Glutamatergic neuron (in vitro differentiated cells): Measurements from ENCODE around the gene ESPNL. TPM values are rescaled to one million over a fixed set of nuclear protein-coding genes. Genes with fewer than 3 reads are reported as not detected.

Experiments
- DNase-seq: peaks from one replicate; pipeline ENCODE4 v3.0.0; 2022
- H3K27ac Mint-ChIP-seq: one replicate; pipeline ENCODE4 v1.8.0; 2020; ENCODE audit warnings: mild to moderate bottlenecking, mixed read lengths, inconsistent platforms; ENCODE audit not compliant: unreplicated experiment
- H3K27me3 Mint-ChIP-seq: one replicate; pipeline ENCODE4 v1.8.0; 2020; ENCODE audit warnings: mild to moderate bottlenecking, moderate library complexity, mixed read lengths, inconsistent platforms; ENCODE audit not compliant: unreplicated experiment
- H3K36me3 Mint-ChIP-seq: one replicate; pipeline ENCODE4 v1.8.0; 2020; ENCODE audit warnings: mild to moderate bottlenecking, mixed read lengths, inconsistent platforms; ENCODE audit not compliant: unreplicated experiment
- H3K4me1 Mint-ChIP-seq: one replicate; pipeline ENCODE4 v1.8.0; 2020; ENCODE audit warnings: mild to moderate bottlenecking, low read depth, mixed read lengths, inconsistent platforms; ENCODE audit not compliant: unreplicated experiment
- H3K4me3 Mint-ChIP-seq: one replicate; pipeline ENCODE4 v1.8.0; 2020; ENCODE audit warnings: mild to moderate bottlenecking, mixed read lengths, inconsistent platforms; ENCODE audit not compliant: unreplicated experiment
- H3K9me3 Mint-ChIP-seq: one replicate; pipeline ENCODE4 v1.8.0; 2020; ENCODE audit warnings: mild to moderate bottlenecking, moderate library complexity, mixed read lengths, inconsistent platforms; ENCODE audit not compliant: unreplicated experiment
- total RNA-seq: library from RNA; stranded (reverse); fragmentation: NEBNext Ultra II Directional; extraction: Animal tissue kit (Norgen Biotek cat#: 25700); gene quantifications from one replicate; pipeline ENCODE4 v1.2.1, GENCODE V29; 2021; ENCODE audit not compliant: unreplicated experiment
- TF ChIP-seq, protein P1 (sequence below): fragments of 200-600 bp; sonication (generic); IDR thresholded peaks from one replicate; pipeline ENCODE4 v1.5.0; 2021; ENCODE audit not compliant: partially characterized antibody, unreplicated experiment

Gene ESPNL
- total RNA-seq, 1 donor from 2014 or later, result 0.81 TPM

DNA sequence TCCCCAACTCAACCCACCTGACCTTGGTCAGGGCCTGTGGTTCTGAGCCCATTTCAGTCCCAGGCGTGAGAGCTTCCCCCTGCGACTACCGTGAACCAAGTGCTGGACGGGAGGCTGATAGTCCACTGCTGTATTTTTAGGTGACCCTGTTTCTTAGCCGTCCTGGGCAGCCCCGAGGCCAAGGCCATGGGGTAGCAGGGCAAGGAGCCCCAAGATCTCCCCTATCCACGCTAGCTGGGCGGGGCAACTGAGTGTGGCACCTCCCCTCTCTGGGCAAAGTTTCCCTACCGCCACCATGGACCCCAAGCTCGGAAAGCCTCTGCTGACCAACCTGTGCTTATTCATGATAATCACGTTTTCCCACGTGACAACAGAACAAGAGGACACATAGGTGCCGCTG lies 37.7 kb downstream of the ESPNL start:
- H3K36me3 Mint-ChIP-seq, result no peaks in the 10 kb centered on the region
- TF ChIP-seq, protein P1, sequence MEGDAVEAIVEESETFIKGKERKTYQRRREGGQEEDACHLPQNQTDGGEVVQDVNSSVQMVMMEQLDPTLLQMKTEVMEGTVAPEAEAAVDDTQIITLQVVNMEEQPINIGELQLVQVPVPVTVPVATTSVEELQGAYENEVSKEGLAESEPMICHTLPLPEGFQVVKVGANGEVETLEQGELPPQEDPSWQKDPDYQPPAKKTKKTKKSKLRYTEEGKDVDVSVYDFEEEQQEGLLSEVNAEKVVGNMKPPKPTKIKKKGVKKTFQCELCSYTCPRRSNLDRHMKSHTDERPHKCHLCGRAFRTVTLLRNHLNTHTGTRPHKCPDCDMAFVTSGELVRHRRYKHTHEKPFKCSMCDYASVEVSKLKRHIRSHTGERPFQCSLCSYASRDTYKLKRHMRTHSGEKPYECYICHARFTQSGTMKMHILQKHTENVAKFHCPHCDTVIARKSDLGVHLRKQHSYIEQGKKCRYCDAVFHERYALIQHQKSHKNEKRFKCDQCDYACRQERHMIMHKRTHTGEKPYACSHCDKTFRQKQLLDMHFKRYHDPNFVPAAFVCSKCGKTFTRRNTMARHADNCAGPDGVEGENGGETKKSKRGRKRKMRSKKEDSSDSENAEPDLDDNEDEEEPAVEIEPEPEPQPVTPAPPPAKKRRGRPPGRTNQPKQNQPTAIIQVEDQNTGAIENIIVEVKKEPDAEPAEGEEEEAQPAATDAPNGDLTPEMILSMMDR, result no peak
- DNase-seq, result no peak
- peaks cover 9% of the 10 kb centered on the region for H3K4me1 Mint-ChIP-seq
- H3K9me3 Mint-ChIP-seq, result no peaks in the 10 kb centered on the region
- H3K4me3 Mint-ChIP-seq, result no peak overlapping the region
- H3K27me3 Mint-ChIP-seq, result peaks cover 6% of the 10 kb centered on the region
- no peak overlapping the region for H3K27ac Mint-ChIP-seq

DNA sequence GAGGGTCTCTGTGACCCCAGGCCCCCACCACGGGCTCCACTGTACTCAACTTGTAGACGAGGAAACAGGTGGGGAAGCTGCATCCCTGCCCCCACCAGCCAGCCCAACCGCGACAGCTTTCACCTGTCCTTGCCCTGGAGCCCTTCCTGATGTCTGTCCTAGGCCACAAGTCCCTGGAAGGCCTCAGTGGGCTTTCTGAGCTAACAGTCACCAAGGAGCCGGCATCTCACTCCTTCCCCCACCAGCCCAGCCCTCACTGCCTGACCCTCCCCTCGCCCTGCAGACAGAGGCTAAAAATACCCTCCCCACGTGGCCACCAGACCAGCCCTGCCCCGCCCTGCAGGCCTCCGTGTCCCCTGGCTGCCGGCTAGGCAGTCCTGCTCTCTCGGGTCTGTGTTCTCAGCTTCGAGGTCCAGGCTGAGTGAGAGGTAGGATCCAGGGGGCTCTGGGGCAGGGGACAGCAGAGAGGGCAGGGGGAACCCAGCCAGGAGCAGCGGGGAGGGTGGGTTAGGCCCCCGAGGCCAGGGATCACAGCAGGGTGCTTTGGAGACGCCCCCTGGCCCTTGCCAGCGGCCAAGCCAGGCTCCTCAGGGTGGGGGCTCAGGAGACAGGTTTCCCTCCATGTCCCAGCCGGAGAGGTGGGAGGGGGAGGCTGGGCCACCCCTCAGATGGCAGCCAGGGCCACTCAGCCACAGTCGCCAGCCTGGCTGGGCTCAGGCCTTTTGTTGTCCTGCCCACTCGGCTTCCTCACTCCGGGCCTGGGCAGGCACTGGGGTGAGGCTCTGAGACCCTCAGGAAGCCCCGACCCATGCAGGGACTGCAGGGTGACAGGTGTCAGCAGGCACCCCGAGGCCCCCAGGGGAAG lies 38.4 kb downstream of the ESPNL start, which contains the start of gene KLHL30:
Gene KLHL30, plus strand, starts transcription at position 338 of the 865 bp plus-strand sequence. CDS start 2,087 bp downstream, outside the sequence.
- Mint-ChIP-seq H3K4me1 (peaks cover 6% of the 10 kb centered on the region), H3K27me3 (peaks cover 4% of the 10 kb centered on the region), H3K9me3 (no peaks in the 10 kb centered on the region), H3K36me3 (no peaks in the 10 kb centered on the region), H3K4me3 (no peak within 1 kb of the TSS), H3K27ac (no peak within 1 kb of the TSS)
- TF ChIP-seq, protein P1, result no peak
- peak; percentile 58 for DNase-seq

DNA sequence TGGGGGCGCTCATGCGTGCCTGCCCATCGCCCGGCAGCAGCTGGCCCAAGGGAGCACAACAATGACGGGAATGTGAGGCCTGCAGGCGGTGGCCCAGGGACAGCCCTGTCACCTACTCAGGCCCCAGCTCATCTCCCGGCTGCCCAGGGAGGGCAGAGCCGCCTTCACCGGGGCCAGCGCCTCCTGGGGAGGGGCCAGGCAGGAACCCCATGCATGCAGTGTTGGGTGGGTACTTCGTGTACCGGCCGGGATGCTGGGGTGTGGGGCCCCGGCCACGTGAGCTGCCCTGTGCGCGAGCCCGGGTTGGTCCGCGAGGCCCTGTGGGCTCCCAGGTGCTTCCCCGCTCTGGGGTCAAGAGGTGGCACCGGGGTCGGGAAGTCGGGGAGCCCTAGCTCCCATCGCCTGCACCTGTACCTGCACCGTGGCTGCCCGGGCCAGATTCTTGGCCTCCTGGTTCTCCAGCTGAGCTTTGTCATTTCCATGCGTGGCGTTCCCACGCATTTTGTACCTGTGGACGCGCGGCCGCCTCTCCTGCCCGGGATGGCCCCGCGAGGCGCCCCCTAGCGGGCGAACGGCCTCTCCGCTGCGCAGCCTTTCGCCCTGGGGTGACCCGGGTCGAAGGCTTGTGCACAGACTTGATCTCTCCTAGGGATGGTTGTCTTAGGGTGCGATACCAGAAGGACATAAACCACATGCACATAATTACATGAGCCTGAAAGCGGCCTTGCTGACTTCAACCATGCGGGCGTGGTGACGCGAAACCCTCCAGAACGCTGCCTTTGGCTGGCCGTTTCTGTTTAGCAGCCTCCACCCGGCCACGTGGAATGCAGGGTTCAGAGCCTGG lies 39.3 kb downstream of the ESPNL start:
- Mint-ChIP-seq H3K36me3 (no peaks in the 10 kb centered on the region), H3K9me3 (peaks cover 1% of the 10 kb centered on the region), H3K27ac (no peak overlapping the region), H3K4me1 (peaks cover 6% of the 10 kb centered on the region), H3K4me3 (peak overlapping the region; percentile 38), H3K27me3 (peaks cover 6% of the 10 kb centered on the region)
- DNase-seq, result no peak
- TF ChIP-seq, protein P1, result peak; percentile 81

DNA sequence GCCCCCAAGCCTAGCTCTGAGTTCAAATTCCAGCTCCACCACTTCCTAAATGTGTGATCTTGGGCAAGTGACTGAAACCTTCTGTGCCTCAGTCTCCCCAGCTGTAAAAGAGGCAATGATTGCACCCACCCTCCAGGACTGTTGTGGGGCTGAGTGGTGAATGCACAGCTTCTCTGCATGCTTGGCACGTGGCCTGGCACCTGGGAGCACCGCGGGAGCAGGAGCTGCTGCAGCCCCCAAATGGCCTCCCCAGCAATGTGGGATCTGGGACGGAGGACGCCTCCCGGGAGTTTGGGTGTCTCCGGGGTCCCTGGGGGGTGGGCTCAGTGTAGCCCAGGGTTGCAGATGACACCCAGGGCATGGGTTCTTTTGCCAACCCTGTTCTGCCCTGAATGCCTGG lies 39.9 kb downstream of the ESPNL start:
- Mint-ChIP-seq H3K27ac (no peak overlapping the region), H3K4me3 (no peak overlapping the region), H3K36me3 (no peaks in the 10 kb centered on the region), H3K4me1 (peaks cover 6% of the 10 kb centered on the region), H3K27me3 (peaks cover 6% of the 10 kb centered on the region), H3K9me3 (peaks cover 1% of the 10 kb centered on the region)
- TF ChIP-seq, protein P1, result no peak
- no peak for DNase-seq
